ENCODE results near the gene RALGAPA1.

The RALGAPA1 gene

GRCh38 chr14:35643513-35643912 is 165.6 kb downstream of the RALGAPA1 start:
- no peak overlapping the region for H3K4me3 ChIP-seq (ENCODE audit: low read depth in 1 of 2, low read length in 2 of 2)
- no peak for ATAC-seq (ENCODE audit: insufficient read depth, low read depth)
- no peaks in the 10 kb centered on the region for H3K27me3 ChIP-seq (ENCODE audit: insufficient read depth, low read length, poor library complexity)
- peaks cover 20% of the 10 kb centered on the region; the same call in 1 of the 2 replicates for H3K36me3 ChIP-seq (ENCODE audit: insufficient read depth, low read length)
- H3K4me1 ChIP-seq (ENCODE audit: insufficient read depth, low read length): no peaks in the 10 kb centered on the region
- no peak overlapping the region for H3K27ac ChIP-seq (ENCODE audit: low read length)
- TF ChIP-seq CTCF (IDR thresholded peaks at IDR 0.05; ENCODE audit: borderline replicate concordance, extremely low read depth, low read length, poor library complexity, severe bottlenecking) (no peak), EZH2 (IDR thresholded peaks at IDR 0.05; ENCODE audit: borderline replicate concordance, low read depth, low read length, severe bottlenecking) (no peak)
- H2AFZ ChIP-seq (ENCODE audit: low read depth, low read length): no peak overlapping the region
- H3K9me3 ChIP-seq (ENCODE audit: insufficient read depth, low read length, severe bottlenecking): no peaks in the 10 kb centered on the region
- no peak overlapping the region for H3K4me2 ChIP-seq (ENCODE audit: insufficient read depth, low read length)
- H4K20me1 ChIP-seq (ENCODE audit: insufficient read depth, low read length): no peaks in the 10 kb centered on the region
- H3K79me2 ChIP-seq (ENCODE audit: insufficient read depth, low read length): no peaks in the 10 kb centered on the region
- no peak for DNase-seq
- no peak overlapping the region for H3K9ac ChIP-seq (ENCODE audit: low read depth, low read length)

GRCh38 chr14:35637851-35638250 is 171.2 kb downstream of the RALGAPA1 start:
- H4K20me1 ChIP-seq (ENCODE audit: insufficient read depth, low read length): no peaks in the 10 kb centered on the region

GRCh38 chr14:35637269-35637668 is 171.8 kb downstream of the RALGAPA1 start:
- Histone ChIP-seq H3K9ac (ENCODE audit: low read depth, low read length) (no peak overlapping the region), H3K27ac (ENCODE audit: low read length) (no peak overlapping the region), H4K20me1 (ENCODE audit: insufficient read depth, low read length) (no peaks in the 10 kb centered on the region), H3K4me1 (ENCODE audit: insufficient read depth, low read length) (no peaks in the 10 kb centered on the region), H3K79me2 (ENCODE audit: insufficient read depth, low read length) (no peaks in the 10 kb centered on the region), H3K4me3 (ENCODE audit: low read depth in 1 of 2, low read length in 2 of 2) (no peak overlapping the region), H3K9me3 (ENCODE audit: insufficient read depth, low read length, severe bottlenecking) (no peaks in the 10 kb centered on the region), H3K36me3 (ENCODE audit: insufficient read depth, low read length) (peaks cover 12% of the 10 kb centered on the region; the same call in 1 of the 2 replicates), H3K27me3 (ENCODE audit: insufficient read depth, low read length, poor library complexity) (no peaks in the 10 kb centered on the region), H2AFZ (ENCODE audit: low read depth, low read length) (no peak overlapping the region), H3K4me2 (ENCODE audit: insufficient read depth, low read length) (no peak overlapping the region)
- TF ChIP-seq CTCF (IDR thresholded peaks at IDR 0.05; ENCODE audit: borderline replicate concordance, extremely low read depth, low read length, poor library complexity, severe bottlenecking) (no peak), EZH2 (IDR thresholded peaks at IDR 0.05; ENCODE audit: borderline replicate concordance, low read depth, low read length, severe bottlenecking) (no peak)
- ATAC-seq (ENCODE audit: insufficient read depth, low read depth): no peak
- no peak for DNase-seq

More at GRCh38 chr14:35637851-35638250, 171.2 kb downstream of the RALGAPA1 start:
- no peak overlapping the region for H2AFZ ChIP-seq (ENCODE audit: low read depth, low read length)
- ATAC-seq (ENCODE audit: insufficient read depth, low read depth): no peak
- DNase-seq: no peak
- H3K9me3 ChIP-seq (ENCODE audit: insufficient read depth, low read length, severe bottlenecking): no peaks in the 10 kb centered on the region
- H3K4me2 ChIP-seq (ENCODE audit: insufficient read depth, low read length): no peak overlapping the region
- H3K9ac ChIP-seq (ENCODE audit: low read depth, low read length): no peak overlapping the region
- H3K27me3 ChIP-seq (ENCODE audit: insufficient read depth, low read length, poor library complexity): no peaks in the 10 kb centered on the region
- H3K27ac ChIP-seq (ENCODE audit: low read length): no peak overlapping the region
- no peaks in the 10 kb centered on the region for H3K4me1 ChIP-seq (ENCODE audit: insufficient read depth, low read length)
- H3K36me3 ChIP-seq (ENCODE audit: insufficient read depth, low read length): peaks cover 13% of the 10 kb centered on the region; the same call in 1 of the 2 replicates
- TF ChIP-seq CTCF (IDR thresholded peaks at IDR 0.05; ENCODE audit: borderline replicate concordance, extremely low read depth, low read length, poor library complexity, severe bottlenecking) (no peak), EZH2 (IDR thresholded peaks at IDR 0.05; ENCODE audit: borderline replicate concordance, low read depth, low read length, severe bottlenecking) (no peak)
- no peak overlapping the region for H3K4me3 ChIP-seq (ENCODE audit: low read depth in 1 of 2, low read length in 2 of 2)
- H3K79me2 ChIP-seq (ENCODE audit: insufficient read depth, low read length): no peaks in the 10 kb centered on the region

GRCh38 chr14:35632676-35633075 is 176.4 kb downstream of the RALGAPA1 start:
- Histone ChIP-seq H3K9ac (ENCODE audit: low read depth, low read length) (no peak overlapping the region), H3K36me3 (ENCODE audit: insufficient read depth, low read length) (peaks cover 9% of the 10 kb centered on the region; the same call in 1 of the 2 replicates), H4K20me1 (ENCODE audit: insufficient read depth, low read length) (no peaks in the 10 kb centered on the region), H3K27ac (ENCODE audit: low read length) (no peak overlapping the region), H3K27me3 (ENCODE audit: insufficient read depth, low read length, poor library complexity) (no peaks in the 10 kb centered on the region), H2AFZ (ENCODE audit: low read depth, low read length) (no peak overlapping the region), H3K4me1 (ENCODE audit: insufficient read depth, low read length) (no peaks in the 10 kb centered on the region), H3K9me3 (ENCODE audit: insufficient read depth, low read length, severe bottlenecking) (no peaks in the 10 kb centered on the region), H3K4me3 (ENCODE audit: low read depth in 1 of 2, low read length in 2 of 2) (no peak overlapping the region), H3K4me2 (ENCODE audit: insufficient read depth, low read length) (no peak overlapping the region), H3K79me2 (ENCODE audit: insufficient read depth, low read length) (no peaks in the 10 kb centered on the region)
- TF ChIP-seq CTCF (IDR thresholded peaks at IDR 0.05; ENCODE audit: borderline replicate concordance, extremely low read depth, low read length, poor library complexity, severe bottlenecking) (no peak), EZH2 (IDR thresholded peaks at IDR 0.05; ENCODE audit: borderline replicate concordance, low read depth, low read length, severe bottlenecking) (no peak)
- ATAC-seq (ENCODE audit: insufficient read depth, low read depth) (no peak), DNase-seq (no peak)

Measured in DND-41 (cell line).